Hippocampal formation (tissue), 2 donors: ENCODE results near the gene USP48.
"Not testable (repeated sequence)": the region's sequence is repeated elsewhere in the genome, so short reads cannot be mapped to it uniquely, and the experiment has no call there.

Experiments used
- DNase-seq, 2 donors: peaks; one replicate each; lab custom pipeline; 2025; lab: John Stamatoyannopoulos, UW

The USP48 gene

GRCh38 chr1:21814981-21815582 is 32.1 kb upstream of the USP48 start:
- no peak for DNase-seq

GRCh38 chr1:21814241-21814918 is 31.4 kb upstream of the USP48 start:
- no peak for DNase-seq

- DNase-seq = no peak
These were observed 30.6 kb upstream of the USP48 start for GRCh38 chr1:21813542-21813941.

- no peak for DNase-seq
These were observed 28.9 kb upstream of the USP48 start, which contains the start of gene LDLRAD2 for GRCh38 chr1:21811875-21812305. LDLRAD2 (plus strand) TSS chr1:21812265; CDS start chr1:21812452, 187 bp downstream.

- DNase-seq = no peak
These were observed 21.6 kb upstream of the USP48 start for GRCh38 chr1:21804536-21804935.

- DNase-seq = no peak
These were observed 18.2 kb upstream of the USP48 start for GRCh38 chr1:21801100-21801499.

GRCh38 chr1:21799730-21800129 is 16.8 kb upstream of the USP48 start:
- no peak for DNase-seq

- DNase-seq = no peak
These were observed 12.1 kb upstream of the USP48 start for GRCh38 chr1:21795075-21795474.

- no peak for DNase-seq
These were observed 11.7 kb upstream of the USP48 start for GRCh38 chr1:21794656-21795055.

GRCh38 chr1:21793104-21793503 is 10.2 kb upstream of the USP48 start:
- no peak for DNase-seq

GRCh38 chr1:21786640-21787039 is 3.7 kb upstream of the USP48 start:
- no peak for DNase-seq

GRCh38 chr1:21785764-21786163 is 2.8 kb upstream of the USP48 start:
- not testable (repeated sequence) for DNase-seq

GRCh38 chr1:21783679-21784603 is 992 bp upstream of the USP48 start:
- DNase-seq = no peak

GRCh38 chr1:21782349-21782867 is 541 bp downstream of the USP48 start:
- DNase-seq = peak; percentile 21 to 60

- DNase-seq = no peak
These were observed 1.1 kb downstream of the USP48 start for GRCh38 chr1:21781815-21782348.

- no peak for DNase-seq
These were observed 3.1 kb downstream of the USP48 start for GRCh38 chr1:21779613-21780521.

- DNase-seq = no peak
These were observed 4.6 kb downstream of the USP48 start for GRCh38 chr1:21778405-21778727.

GRCh38 chr1:21776925-21777324 is 6.0 kb downstream of the USP48 start:
- not testable (repeated sequence) for DNase-seq

GRCh38 chr1:21775985-21776562 is 6.9 kb downstream of the USP48 start:
- DNase-seq = no peak

- peak in 1 of 2 donors; percentile 11 for DNase-seq
These were observed 7.4 kb downstream of the USP48 start for GRCh38 chr1:21775550-21775914.
